Transverse colon (tissue), 4 donors: Measurements from ENCODE around the gene ENKUR. TPM values are rescaled to one million over a fixed set of nuclear protein-coding genes. Genes with fewer than 3 reads are reported as not detected.
"Not testable (repeated sequence)": the region's sequence is repeated elsewhere in the genome, so short reads cannot be mapped to it uniquely, and the experiment has no call there.

Experiments used
- DNase-seq: peaks from one replicate; pipeline ENCODE4 v3.0.0-alpha.2; 2019
- H3K27ac ChIP-seq, 4 donors: fragments of 200-600 bp; sonication (generic); 2 replicates each; pipeline ENCODE4 v1.5.1; 2016 to 2018; ENCODE audit warnings: inconsistent platforms in 4 of 4
- H3K27me3 ChIP-seq: fragments of 200-600 bp; sonication (generic); 2 replicates; pipeline ENCODE4 v1.5.1; 2017; ENCODE audit warnings: inconsistent platforms
- H3K36me3 ChIP-seq, 4 donors: fragments of 200-600 bp; sonication (generic); 2 replicates each; pipeline ENCODE4 v1.5.1; 2017 to 2019; ENCODE audit warnings: inconsistent platforms in 4 of 4
- H3K4me1 ChIP-seq, 4 donors: fragments of 200-600 bp; sonication (generic); 2 replicates each; pipeline ENCODE4 v1.5.1; 2017 to 2020; ENCODE audit warnings: inconsistent platforms in 4 of 4
- H3K4me3 ChIP-seq, 4 donors: fragments of 200-600 bp; sonication (generic); 1 replicate in 1 of 4; 2 replicates in 3 of 4; pipeline versions ENCODE4 v1.5.1 to v1.6.1; 2017 to 2019; ENCODE audit warnings: inconsistent platforms in 4 of 4
- H3K9me3 ChIP-seq, 2 donors: fragments of 200-600 bp; sonication (generic); 2 replicates each; pipeline ENCODE4 v1.5.1; 2017 to 2019; ENCODE audit warnings: inconsistent platforms in 2 of 2
- CTCF ChIP-seq, 5 experiments: fragments of 200-600 bp in 3 of 5; fragments of 450-650 bp in 2 of 5; sonication (generic) in 3 of 5; IDR thresholded peaks; 1 replicate in 2 of 5; 2 replicates in 3 of 5; pipeline ENCODE4 v1.5.1; 2016 to 2017; ENCODE audit warnings: antibody characterized with exemption in 5 of 5, inconsistent platforms in 3 of 5, mild to moderate bottlenecking in 2 of 5, moderate library complexity in 1 of 5
- EP300 ChIP-seq: sonication (generic); formaldehyde crosslinking; IDR thresholded peaks from one replicate; pipeline ENCODE4 v1.6.1; 2017; ENCODE audit warnings: antibody characterized with exemption, low read depth
- POLR2A ChIP-seq: fragments of 450-650 bp; IDR thresholded peaks from one replicate; pipeline ENCODE4 v1.6.1; 2016; ENCODE audit warnings: antibody characterized with exemption, mild to moderate bottlenecking, moderate library complexity
- POLR2AphosphoS5 ChIP-seq, 3 donors: sonication (generic); formaldehyde crosslinking; IDR thresholded peaks; one replicate each; pipeline ENCODE4 v1.6.1; 2016; ENCODE audit warnings: antibody characterized with exemption in 3 of 3
- WGBS, 2 donors: methylation state at CpG; one replicate each; pipeline ENCODE4 v1.1.5; 2018; ENCODE audit warnings: low coverage in 1 of 2; 5-methylcytosine and 5-hydroxymethylcytosine counted together
- in situ Hi-C, 4 donors: fragments of 200-750 bp; cut with MboI; loops; one replicate each; pipeline versions ENCODE4 v1.15.0 to v1.15.1; 2017; ENCODE audit warnings: low sequenced_read_pairs in 3 of 4, low pct_ligation_motif_present in 1 of 4, low pct_unique_long_range_greater_than_20kb in 1 of 4
- intact Hi-C: fragments of 100-400 bp; cut with DNase I; formaldehyde crosslinking; loops from one replicate; pipeline ENCODE4 v1.15.1; 2023; ENCODE audit warnings: low total_unique reads
- total RNA-seq, 4 donors: library from RNA; depleted of rRNA; stranded (reverse); fragments of >200 nt; gene quantifications; one replicate each; pipeline ENCODE4 v1.1.0, GENCODE V29; 2016

The ENKUR gene
- total RNA-seq, 4 donors from 2014 or later, result 1.1 TPM; not detected in 3

- TF ChIP-seq EP300 (no peak), POLR2A (no peak), POLR2AphosphoS5 (IDR thresholded peaks at IDR 0.05) (no peak), CTCF (IDR thresholded peaks at IDR 0.05) (no peak)
- peaks cover 4 to 48% (median 10%) of the 10 kb centered on the region in 4 donors for H3K4me1 ChIP-seq
- no peak overlapping the region for H3K4me3 ChIP-seq
- no peaks in the 10 kb centered on the region for H3K36me3 ChIP-seq
- intact Hi-C loops (no loop called here), in situ Hi-C loops (loop anchor here in 1 of 4 donors (25.0 kb wide), 1 partner anchor 322 kb away; no protein-coding TSS in a partner anchor)
- DNase-seq, result no peak
- peak overlapping the region; percentile 53 to 79 (median 77) for H3K27ac ChIP-seq
- no peaks in the 10 kb centered on the region for H3K27me3 ChIP-seq
- 56 to 66% methylated on average over 3 of the region's 3 CpGs for WGBS, 2 donors
- H3K9me3 ChIP-seq, result no peaks in the 10 kb centered on the region
Observed at GRCh38 chr10:24959382-24959730, 56.6 kb downstream of the ENKUR start.

GRCh38 chr10:24958721-24959381 is 57.1 kb downstream of the ENKUR start:
- intact Hi-C loops, result no loop called here
- peak in 2 of 3 donors; percentile 26 to 62 for TF ChIP-seq POLR2AphosphoS5 (IDR thresholded peaks at IDR 0.05)
- TF ChIP-seq POLR2A, result no peak
- Histone ChIP-seq H3K36me3 (no peaks in the 10 kb centered on the region), H3K27ac (peak overlapping the region; percentile 53 to 79 (median 77)), H3K27me3 (no peaks in the 10 kb centered on the region), H3K4me3 (no peak overlapping the region), H3K4me1 (peaks cover 4 to 48% (median 10%) of the 10 kb centered on the region in 4 donors), H3K9me3 (no peaks in the 10 kb centered on the region)
- in situ Hi-C loops, result loop anchor here in 1 of 4 donors (25.0 kb wide), 1 partner anchor 322 kb away; no protein-coding TSS in a partner anchor
- WGBS, 2 donors, result 47 to 53% methylated on average over 4 to 5 of the region's 5 CpGs
- peak; percentile 18 for DNase-seq

GRCh38 chr10:24958091-24958720 is 57.8 kb downstream of the ENKUR start:
- WGBS, 2 donors, result 57 to 65% methylated on average over 4 of the region's 4 CpGs
- intact Hi-C loops, result no loop called here
- H3K27me3 ChIP-seq, result no peaks in the 10 kb centered on the region
- DNase-seq, result no peak
- TF ChIP-seq POLR2AphosphoS5 (IDR thresholded peaks at IDR 0.05), result peak in 2 of 3 donors; percentile 53 to 77
- TF ChIP-seq EP300, result no peak
- H3K36me3 ChIP-seq, result no peaks in the 10 kb centered on the region
- H3K27ac ChIP-seq, result peak overlapping the region; percentile 53 to 79 (median 77)
- in situ Hi-C loops, result loop anchor here in 1 of 4 donors (25.0 kb wide), 1 partner anchor 321 kb away; no protein-coding TSS in a partner anchor
- no peaks in the 10 kb centered on the region for H3K9me3 ChIP-seq
- H3K4me3 ChIP-seq, result no peak overlapping the region
- peaks cover 5 to 47% (median 13%) of the 10 kb centered on the region in 4 donors for H3K4me1 ChIP-seq

GRCh38 chr10:24957624-24958051 is 58.3 kb downstream of the ENKUR start:
- H3K27ac ChIP-seq, result peak overlapping the region; percentile 53 to 79 (median 77)

GRCh38 chr10:24953675-24954074 is 62.3 kb downstream of the ENKUR start:
- TF ChIP-seq EP300 (no peak), POLR2AphosphoS5 (IDR thresholded peaks at IDR 0.05) (no peak), POLR2A (no peak), CTCF (IDR thresholded peaks at IDR 0.05) (no peak)
- Histone ChIP-seq H3K36me3 (no peaks in the 10 kb centered on the region), H3K9me3 (no peaks in the 10 kb centered on the region), H3K27me3 (no peaks in the 10 kb centered on the region), H3K4me1 (peaks cover 0 to 25% (median 16%) of the 10 kb centered on the region in 4 donors), H3K4me3 (peak overlapping the region in 1 of 4 donors; percentile 77), H3K27ac (peak overlapping the region; percentile 80 to 85 (median 84))
- intact Hi-C loops (no loop called here), in situ Hi-C loops (loop anchor here in 1 of 4 donors (25.0 kb wide), 1 partner anchor 316 kb away; no protein-coding TSS in a partner anchor)
- DNase-seq, result no peak
- WGBS, 2 donors, result 76 to 85% methylated on average over 7 to 11 of the region's 11 CpGs

More at GRCh38 chr10:24957624-24958051, 58.3 kb downstream of the ENKUR start:
- H3K36me3 ChIP-seq, intact Hi-C loops, H3K27me3 ChIP-seq, H3K9me3 ChIP-seq, DNase-seq, H3K4me3 ChIP-seq: not testable (repeated sequence)
- in situ Hi-C loops, result loop anchor here in 1 of 4 donors (25.0 kb wide), 1 partner anchor 320 kb away; no protein-coding TSS in a partner anchor
- H3K4me1 ChIP-seq, result peaks cover 5 to 47% (median 16%) of the 10 kb centered on the region in 4 donors
- 78% methylated on average over 6 of the region's 6 CpGs; no CpG with 5 or more reads in 1 of the 2 donors for WGBS, 2 donors
